Measurements from ENCODE around the gene PLA2G4E. TPM values are rescaled to one million over a fixed set of nuclear protein-coding genes. Genes with fewer than 3 reads are reported as not detected.

Gene PLA2G4E
- total RNA-seq, 2 experiments from 2014 or later = not detected

DNA sequence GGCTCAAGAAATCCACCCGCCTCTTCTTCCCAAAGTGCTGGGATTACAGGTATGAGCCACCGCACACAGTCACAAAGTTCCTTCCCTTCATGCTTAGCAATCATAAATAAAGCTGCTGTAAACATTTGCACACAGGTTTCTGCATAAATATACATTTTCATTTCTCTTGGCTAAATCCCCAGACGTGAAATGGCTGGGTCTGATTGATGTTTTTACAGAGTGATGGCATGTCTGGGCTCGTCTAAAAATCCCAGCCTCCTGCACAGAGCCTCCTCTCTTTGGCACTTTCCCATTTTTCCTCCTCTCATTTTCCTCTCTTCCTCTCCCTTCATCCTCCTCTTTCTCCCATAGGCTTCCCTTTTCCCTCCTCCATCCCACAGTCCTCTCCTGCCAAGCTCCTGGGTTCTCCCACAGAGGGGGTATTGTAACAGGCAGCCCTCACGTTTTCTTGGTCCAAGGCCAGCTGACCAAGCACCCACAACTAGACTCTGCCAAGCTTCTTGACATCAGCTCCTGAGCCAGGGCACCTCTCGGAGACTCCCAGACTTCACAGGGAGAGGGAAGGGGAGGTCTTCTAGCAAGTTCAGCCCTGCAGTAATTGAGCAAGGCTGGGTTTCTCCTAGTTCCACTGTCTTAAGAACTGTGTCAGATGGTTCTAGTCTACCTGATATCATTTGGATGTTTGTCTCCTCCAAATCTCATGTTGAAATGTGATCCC lies 10.5 kb upstream of the PLA2G4E start:
- no peak for DNase-seq
- ChIA-PET CTCF (interaction anchor here (2.5 kb wide), 1 partner anchor 33 kb away, joined by 7 read pairs; no protein-coding TSS in a partner anchor), POLR2A (no interaction called here)
- H3K27ac Mint-ChIP-seq = no peak overlapping the region
- no peaks in the 10 kb centered on the region for H3K9me3 Mint-ChIP-seq
- H3K27me3 Mint-ChIP-seq = peaks cover 20% of the 10 kb centered on the region
- H3K36me3 Mint-ChIP-seq (ENCODE audit: low read depth) = no peaks in the 10 kb centered on the region
- no peak overlapping the region for H3K4me3 Mint-ChIP-seq
- peaks cover 8% of the 10 kb centered on the region for H3K4me1 Mint-ChIP-seq

DNA sequence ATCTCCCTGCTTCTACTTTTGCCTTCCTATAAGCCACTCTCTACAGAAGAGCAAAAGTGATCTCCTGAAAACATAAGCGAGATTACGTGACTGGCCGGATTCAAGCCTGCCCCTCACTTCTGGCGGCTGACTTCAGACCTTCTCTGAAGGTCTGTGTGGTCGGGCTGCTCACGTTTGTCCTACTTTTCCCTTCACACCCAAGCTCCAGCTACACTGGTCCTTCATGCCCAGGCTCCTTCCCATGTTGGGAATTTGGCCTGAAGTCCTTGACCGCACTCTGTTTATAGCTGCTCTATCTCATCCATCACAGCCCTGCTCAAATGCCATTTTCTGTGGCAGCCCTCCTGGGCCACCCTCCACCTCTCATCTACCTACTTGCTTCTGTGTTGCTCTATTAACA lies 6.7 kb upstream of the PLA2G4E start:
- H3K27me3 Mint-ChIP-seq = peaks cover 23% of the 10 kb centered on the region
- CTCF ChIA-PET = interaction anchor here (1.1 kb wide), 1 partner anchor 19 kb away, joined by 4 read pairs; no protein-coding TSS in a partner anchor
- no peaks in the 10 kb centered on the region for H3K4me1 Mint-ChIP-seq
- H3K27ac Mint-ChIP-seq = no peak overlapping the region
- POLR2A ChIA-PET = no interaction called here
- no peaks in the 10 kb centered on the region for H3K36me3 Mint-ChIP-seq (ENCODE audit: low read depth)
- no peak overlapping the region for H3K4me3 Mint-ChIP-seq
- H3K9me3 Mint-ChIP-seq = no peaks in the 10 kb centered on the region
- DNase-seq = no peak

- Mint-ChIP-seq H3K4me1 (no peaks in the 10 kb centered on the region), H3K36me3 (ENCODE audit: low read depth) (no peaks in the 10 kb centered on the region), H3K9me3 (no peaks in the 10 kb centered on the region), H3K4me3 (no peak overlapping the region), H3K27me3 (peaks cover 22% of the 10 kb centered on the region), H3K27ac (no peak overlapping the region)
- CTCF ChIA-PET = no interaction called here
- POLR2A ChIA-PET = no interaction called here
- DNase-seq = no peak
These were observed 3.5 kb upstream of the PLA2G4E start for GRCh38 chr15:42024303-42024702.

DNA sequence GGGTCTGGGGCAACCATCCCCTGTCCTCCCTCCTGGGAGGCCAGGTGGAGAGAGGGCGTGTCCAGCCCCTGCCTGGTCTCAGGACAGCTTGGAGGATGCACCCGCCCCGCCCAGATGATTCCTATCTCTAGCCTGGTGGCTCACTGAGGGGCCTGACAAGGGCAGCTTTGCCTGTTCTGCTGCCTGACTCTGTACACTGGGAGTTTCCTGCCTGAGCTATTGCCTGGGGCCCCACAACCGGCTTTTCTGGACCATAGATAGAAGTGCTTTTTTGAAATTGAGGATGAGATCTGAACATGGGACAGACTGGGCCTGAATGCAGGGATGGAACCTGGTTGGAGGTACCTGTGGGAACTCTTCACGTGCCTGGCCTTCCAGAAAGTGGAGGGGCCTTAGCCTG lies 751 bp upstream of the PLA2G4E start:
- Mint-ChIP-seq H3K27me3 (peaks cover 8% of the 10 kb centered on the region), H3K4me1 (no peaks in the 10 kb centered on the region), H3K27ac (no peak overlapping the region), H3K4me3 (no peak overlapping the region), H3K36me3 (ENCODE audit: low read depth) (no peaks in the 10 kb centered on the region), H3K9me3 (no peaks in the 10 kb centered on the region)
- POLR2A ChIA-PET = no interaction called here
- CTCF ChIA-PET = interaction anchor here (1.5 kb wide), 1 partner anchor 32 kb away, joined by 7 read pairs; no protein-coding TSS in a partner anchor
- no peak for DNase-seq

- no peaks in the 10 kb centered on the region for H3K36me3 Mint-ChIP-seq (ENCODE audit: low read depth)
- no peaks in the 10 kb centered on the region for H3K4me1 Mint-ChIP-seq
- DNase-seq = no peak
- H3K4me3 Mint-ChIP-seq = no peak overlapping the region
- ChIA-PET CTCF (interaction anchor here (1.0 to 1.6 kb wide), 6 partner anchors 12 to 66 kb away, joined by 3 to 5 read pairs (median 4); no protein-coding TSS in a partner anchor), POLR2A (no interaction called here)
- peaks cover 2% of the 10 kb centered on the region for H3K27me3 Mint-ChIP-seq
- H3K9me3 Mint-ChIP-seq = no peaks in the 10 kb centered on the region
- no peak overlapping the region for H3K27ac Mint-ChIP-seq
These were observed 2.3 kb downstream of the PLA2G4E start for GRCh38 chr15:42018306-42019224.

DNA sequence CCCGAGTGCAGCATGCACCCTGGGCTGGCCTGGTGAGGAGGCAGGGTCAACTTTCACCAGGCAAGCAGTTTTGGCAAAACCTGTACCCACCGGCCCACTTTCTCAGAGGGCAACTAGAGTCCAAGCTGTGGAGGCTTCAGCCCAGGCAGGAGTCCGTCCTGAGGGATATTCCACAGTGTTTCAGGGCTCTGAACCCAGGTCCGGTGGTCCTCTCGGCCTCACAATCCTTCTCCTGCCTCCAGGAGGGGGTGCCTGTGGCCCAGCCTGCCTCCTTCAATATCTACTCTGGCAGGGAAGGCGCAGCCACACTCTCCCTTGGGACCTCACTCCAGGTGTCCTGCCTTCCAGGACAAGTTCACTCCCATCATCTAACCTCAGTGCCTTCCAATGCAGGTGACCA lies 3.9 kb downstream of the PLA2G4E start:
- Mint-ChIP-seq H3K36me3 (ENCODE audit: low read depth) (no peaks in the 10 kb centered on the region), H3K27ac (no peak overlapping the region), H3K4me1 (peaks cover 2% of the 10 kb centered on the region), H3K9me3 (no peaks in the 10 kb centered on the region), H3K4me3 (no peak overlapping the region), H3K27me3 (peaks cover 2% of the 10 kb centered on the region)
- ChIA-PET POLR2A (no interaction called here), CTCF (interaction anchor here (1.5 kb wide), 1 partner anchor 67 kb away, joined by 3 read pairs; no protein-coding TSS in a partner anchor)
- DNase-seq = no peak

- ChIA-PET POLR2A (no interaction called here), CTCF (interaction anchor here (0.8 to 2.0 kb wide), 2 partner anchors 25 to 28 kb away, joined by 3 to 8 read pairs; no protein-coding TSS in a partner anchor)
- Mint-ChIP-seq H3K27me3 (peaks cover 2% of the 10 kb centered on the region), H3K4me1 (peaks cover 14% of the 10 kb centered on the region), H3K36me3 (ENCODE audit: low read depth) (no peaks in the 10 kb centered on the region), H3K4me3 (no peak overlapping the region), H3K27ac (no peak overlapping the region), H3K9me3 (no peaks in the 10 kb centered on the region)
- no peak for DNase-seq
These were observed 6.4 kb downstream of the PLA2G4E start for GRCh38 chr15:42014406-42014805.

DNA sequence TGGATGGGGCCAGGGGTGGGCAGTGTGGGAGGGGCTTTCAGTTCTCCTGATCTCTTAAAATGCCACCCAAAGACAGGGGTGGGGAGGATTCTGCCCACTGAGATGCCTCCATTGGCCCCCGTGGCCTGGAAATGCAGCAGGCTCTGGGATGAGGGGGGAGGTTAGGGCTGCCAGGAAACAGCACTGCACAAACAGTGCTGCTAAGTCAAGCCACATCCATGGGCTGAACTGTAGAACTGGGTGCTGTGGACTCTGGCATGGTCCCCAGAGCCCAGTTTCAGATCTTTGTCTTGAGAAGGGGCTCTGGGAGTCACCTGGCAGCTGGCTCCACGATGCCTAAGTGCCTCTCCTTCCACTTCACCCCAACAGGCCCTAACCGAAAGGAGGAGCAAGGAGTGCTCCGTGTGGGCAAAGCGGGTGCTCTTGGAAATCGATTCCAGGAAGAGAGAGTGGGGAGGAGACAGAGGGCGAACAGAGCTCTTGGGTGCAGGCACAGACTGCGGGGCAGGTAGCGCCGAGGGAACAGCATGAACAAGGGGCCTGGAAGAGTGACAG lies 7.8 kb downstream of the PLA2G4E start:
- H3K36me3 Mint-ChIP-seq (ENCODE audit: low read depth) = no peaks in the 10 kb centered on the region
- no peaks in the 10 kb centered on the region for H3K9me3 Mint-ChIP-seq
- no peak for DNase-seq
- H3K4me3 Mint-ChIP-seq = no peak overlapping the region
- ChIA-PET CTCF (interaction anchor here (1.0 to 1.6 kb wide), 3 partner anchors 15 to 25 kb away, joined by 3 to 6 read pairs (median 3); no protein-coding TSS in a partner anchor), POLR2A (no interaction called here)
- no peaks in the 10 kb centered on the region for H3K27me3 Mint-ChIP-seq
- H3K4me1 Mint-ChIP-seq = peaks cover 14% of the 10 kb centered on the region
- no peak overlapping the region for H3K27ac Mint-ChIP-seq

DNA sequence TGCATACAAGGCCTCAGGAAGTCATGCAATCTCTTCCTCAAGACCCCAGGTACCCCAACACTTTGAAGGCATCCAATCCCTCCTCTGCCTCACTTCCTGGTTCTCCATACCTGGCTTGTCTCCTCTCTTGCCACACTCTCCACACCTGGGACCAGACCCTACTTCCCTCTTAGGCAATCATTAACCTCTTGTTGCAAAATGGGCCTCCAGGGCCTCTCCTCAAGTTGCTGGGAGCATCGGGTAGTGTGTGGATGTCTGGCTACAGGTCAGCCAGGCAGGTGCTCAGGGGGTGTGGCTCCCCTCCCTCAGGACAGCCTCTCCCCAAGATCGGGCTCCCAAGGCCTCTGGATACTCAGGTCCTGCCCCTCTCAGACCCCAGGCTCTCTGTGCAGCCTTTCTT lies 8.6 kb downstream of the PLA2G4E start:
- H3K4me1 Mint-ChIP-seq = peaks cover 14% of the 10 kb centered on the region
- peaks cover 2% of the 10 kb centered on the region for H3K27me3 Mint-ChIP-seq
- H3K4me3 Mint-ChIP-seq = no peak overlapping the region
- no peaks in the 10 kb centered on the region for H3K9me3 Mint-ChIP-seq
- CTCF ChIA-PET = interaction anchor here (1.0 to 1.6 kb wide), 3 partner anchors 14 to 25 kb away, joined by 3 to 6 read pairs (median 3); no protein-coding TSS in a partner anchor
- no peaks in the 10 kb centered on the region for H3K36me3 Mint-ChIP-seq (ENCODE audit: low read depth)
- peak overlapping the region; percentile 23 for H3K27ac Mint-ChIP-seq
- DNase-seq = no peak
- POLR2A ChIA-PET = no interaction called here

GRCh38 chr15:42011074-42011473 lies 9.8 kb downstream of the PLA2G4E start:
- H3K4me1 Mint-ChIP-seq = peaks cover 14% of the 10 kb centered on the region
- H3K27ac Mint-ChIP-seq = no peak overlapping the region
- peaks cover 2% of the 10 kb centered on the region for H3K27me3 Mint-ChIP-seq
- DNase-seq = no peak
- ChIA-PET CTCF (interaction anchor here (0.7 to 1.6 kb wide), 2 partner anchors 23 to 52 kb away, joined by 3 to 6 read pairs; no protein-coding TSS in a partner anchor), POLR2A (no interaction called here)
- H3K36me3 Mint-ChIP-seq (ENCODE audit: low read depth) = no peaks in the 10 kb centered on the region
- H3K9me3 Mint-ChIP-seq = peaks cover 2% of the 10 kb centered on the region
- H3K4me3 Mint-ChIP-seq = no peak overlapping the region

DNA sequence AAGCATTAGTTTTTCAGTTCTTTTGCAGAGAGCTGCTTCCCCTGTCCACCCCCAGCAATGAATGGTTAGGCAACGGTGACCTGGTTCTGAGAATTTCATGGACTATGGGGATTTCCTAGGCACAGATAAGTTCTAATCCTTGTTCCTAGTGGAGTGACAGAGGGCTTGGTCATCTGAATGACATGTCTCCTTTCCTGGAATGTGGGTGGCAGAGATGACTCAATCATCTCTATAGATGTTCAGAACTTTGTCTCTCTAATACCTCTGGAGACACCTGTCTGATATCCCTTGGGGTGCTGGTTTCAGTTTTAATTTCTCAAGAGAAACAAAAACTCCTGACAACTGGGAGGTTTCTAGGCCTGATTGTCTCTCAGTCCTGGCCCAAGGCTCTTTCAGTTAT lies 10.4 kb downstream of the PLA2G4E start:
- Mint-ChIP-seq H3K4me3 (no peak overlapping the region), H3K9me3 (peaks cover 2% of the 10 kb centered on the region), H3K36me3 (ENCODE audit: low read depth) (no peaks in the 10 kb centered on the region), H3K27ac (peak overlapping the region; percentile 3), H3K27me3 (peaks cover 2% of the 10 kb centered on the region), H3K4me1 (peaks cover 14% of the 10 kb centered on the region)
- CTCF ChIA-PET = interaction anchor here (1.3 kb wide), 1 partner anchor 13 kb away, joined by 4 read pairs; no protein-coding TSS in a partner anchor
- POLR2A ChIA-PET = no interaction called here
- DNase-seq = no peak

- H3K4me3 Mint-ChIP-seq = no peak overlapping the region
- peaks cover 14% of the 10 kb centered on the region for H3K4me1 Mint-ChIP-seq
- no peak overlapping the region for H3K27ac Mint-ChIP-seq
- peaks cover 2% of the 10 kb centered on the region for H3K27me3 Mint-ChIP-seq
- H3K36me3 Mint-ChIP-seq (ENCODE audit: low read depth) = no peaks in the 10 kb centered on the region
- DNase-seq = no peak
- CTCF ChIA-PET = interaction anchor here (1.3 kb wide), 1 partner anchor 12 kb away, joined by 4 read pairs; no protein-coding TSS in a partner anchor
- POLR2A ChIA-PET = interaction anchor here (0.6 kb wide), 1 partner anchor 345 kb away, joined by 4 read pairs; no protein-coding TSS in a partner anchor
- peaks cover 2% of the 10 kb centered on the region for H3K9me3 Mint-ChIP-seq
These were observed 11.4 kb downstream of the PLA2G4E start for GRCh38 chr15:42009474-42009873.

Data from activated CD4-positive, alpha-beta T cell treated with anti-CD3 and anti-CD28 coated beads, Interleukin-2, amount 10 ng/mL, durations not matched to agents 7 days and 5 days (primary cell).